ENCODE measurements around the gene MKRN2.

Gene MKRN2

DNA sequence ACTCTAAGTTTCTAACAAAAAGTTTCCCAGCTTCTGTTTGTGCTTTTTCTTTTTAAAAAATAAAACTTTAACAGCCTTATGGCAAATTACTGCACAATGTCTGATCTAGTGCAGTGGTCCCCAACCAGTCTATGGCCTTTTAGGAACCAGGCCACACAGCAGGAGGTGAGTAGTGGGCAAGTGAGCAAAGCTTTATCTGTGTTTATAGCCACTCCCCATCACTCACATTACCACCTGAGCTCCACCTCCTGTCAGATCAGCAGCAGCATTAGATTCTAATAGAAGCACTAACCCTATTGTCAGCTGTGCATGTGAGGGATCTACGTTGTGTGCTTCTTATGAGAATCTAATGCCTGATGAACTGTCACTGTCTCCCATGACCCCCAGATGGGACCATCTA, 5.6 kb downstream of the MKRN2 start:
- Mint-ChIP-seq H3K4me3 (peak overlapping the region in 1 of 3 experiments; percentile 26), H3K27me3 (ENCODE audit: low read depth) (no peaks in the 10 kb centered on the region), H3K9me3 (peaks cover 15% of the 10 kb centered on the region), H3K36me3 (ENCODE audit: low read depth) (peaks cover 25% of the 10 kb centered on the region), H3K27ac (peak overlapping the region; percentile 64 to 96 (median 85)), H3K4me1 (peaks cover 59% of the 10 kb centered on the region)
- TF ChIP-seq, protein P1, sequence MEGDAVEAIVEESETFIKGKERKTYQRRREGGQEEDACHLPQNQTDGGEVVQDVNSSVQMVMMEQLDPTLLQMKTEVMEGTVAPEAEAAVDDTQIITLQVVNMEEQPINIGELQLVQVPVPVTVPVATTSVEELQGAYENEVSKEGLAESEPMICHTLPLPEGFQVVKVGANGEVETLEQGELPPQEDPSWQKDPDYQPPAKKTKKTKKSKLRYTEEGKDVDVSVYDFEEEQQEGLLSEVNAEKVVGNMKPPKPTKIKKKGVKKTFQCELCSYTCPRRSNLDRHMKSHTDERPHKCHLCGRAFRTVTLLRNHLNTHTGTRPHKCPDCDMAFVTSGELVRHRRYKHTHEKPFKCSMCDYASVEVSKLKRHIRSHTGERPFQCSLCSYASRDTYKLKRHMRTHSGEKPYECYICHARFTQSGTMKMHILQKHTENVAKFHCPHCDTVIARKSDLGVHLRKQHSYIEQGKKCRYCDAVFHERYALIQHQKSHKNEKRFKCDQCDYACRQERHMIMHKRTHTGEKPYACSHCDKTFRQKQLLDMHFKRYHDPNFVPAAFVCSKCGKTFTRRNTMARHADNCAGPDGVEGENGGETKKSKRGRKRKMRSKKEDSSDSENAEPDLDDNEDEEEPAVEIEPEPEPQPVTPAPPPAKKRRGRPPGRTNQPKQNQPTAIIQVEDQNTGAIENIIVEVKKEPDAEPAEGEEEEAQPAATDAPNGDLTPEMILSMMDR (IDR thresholded peaks at IDR 0.05; ENCODE audit: unreplicated experiment in 3 of 3) = no peak

DNA sequence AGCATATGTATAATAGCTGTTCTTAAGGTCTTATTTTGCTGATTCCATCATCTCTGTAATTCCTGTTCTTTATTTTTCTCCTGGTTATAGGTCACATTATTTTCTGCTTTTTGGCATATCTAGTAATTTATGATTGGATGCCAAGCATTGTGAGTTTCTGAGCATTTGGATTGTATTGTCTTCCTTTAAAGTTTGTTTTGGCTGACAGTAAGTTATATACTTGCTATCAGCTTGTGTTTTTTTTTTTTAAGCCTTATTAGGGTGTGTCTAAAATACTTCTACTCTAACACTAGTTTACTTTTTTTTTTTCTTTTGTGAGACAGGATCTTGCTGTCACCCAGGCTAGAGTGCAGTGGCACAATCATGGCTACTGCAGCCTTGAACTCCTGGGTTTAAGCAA, 10.1 kb downstream of the MKRN2 start:
- Mint-ChIP-seq H3K27ac (no peak overlapping the region), H3K4me3 (no peak overlapping the region), H3K27me3 (ENCODE audit: low read depth) (no peaks in the 10 kb centered on the region), H3K4me1 (peaks cover 19% of the 10 kb centered on the region), H3K36me3 (ENCODE audit: low read depth) (peaks cover 66% of the 10 kb centered on the region), H3K9me3 (peaks cover 15% of the 10 kb centered on the region)
- TF ChIP-seq, protein P1 (IDR thresholded peaks at IDR 0.05; ENCODE audit: unreplicated experiment in 3 of 3) = no peak

DNA sequence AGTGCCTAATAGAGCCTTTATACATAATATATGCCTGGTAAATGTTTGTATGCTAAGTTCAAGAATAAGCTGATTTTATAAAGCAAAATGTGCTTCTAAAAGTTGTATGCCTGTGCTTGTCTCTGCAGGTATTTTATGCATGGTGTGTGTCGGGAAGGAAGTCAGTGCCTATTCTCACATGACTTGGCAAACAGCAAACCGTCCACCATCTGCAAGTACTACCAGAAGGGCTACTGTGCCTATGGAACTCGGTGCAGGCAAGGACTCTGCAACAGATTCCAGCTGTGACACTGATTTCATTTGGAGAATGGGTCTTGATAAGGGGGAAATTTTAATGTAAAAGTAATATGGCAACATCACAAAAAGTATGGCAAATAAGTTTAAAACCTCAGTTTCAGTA, 11.9 kb downstream of the MKRN2 start:
- Mint-ChIP-seq H3K4me3 (no peak overlapping the region), H3K4me1 (peaks cover 5% of the 10 kb centered on the region), H3K9me3 (peaks cover 15% of the 10 kb centered on the region), H3K27ac (peak overlapping the region in 1 of 3 experiments; percentile 41), H3K36me3 (ENCODE audit: low read depth) (peaks cover 76% of the 10 kb centered on the region), H3K27me3 (ENCODE audit: low read depth) (no peaks in the 10 kb centered on the region)
- TF ChIP-seq, protein P1 (IDR thresholded peaks at IDR 0.05; ENCODE audit: unreplicated experiment in 3 of 3) = no peak

DNA sequence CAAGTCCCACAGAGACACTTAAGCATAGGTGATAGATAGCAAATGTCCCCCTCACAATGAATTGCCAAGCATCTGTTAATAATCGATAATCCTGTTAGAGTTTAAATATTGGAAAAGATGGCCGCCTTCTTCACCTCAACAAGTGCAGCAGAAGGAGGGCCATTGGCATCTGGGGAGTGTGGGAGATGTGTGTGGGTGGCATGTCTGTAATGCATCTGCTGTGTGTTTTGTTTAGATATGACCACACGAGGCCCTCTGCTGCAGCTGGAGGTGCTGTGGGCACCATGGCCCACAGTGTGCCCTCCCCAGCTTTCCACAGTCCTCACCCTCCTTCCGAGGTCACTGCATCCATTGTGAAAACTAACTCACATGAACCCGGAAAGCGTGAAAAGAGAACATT, 12.9 kb downstream of the MKRN2 start:
- peaks cover under 1% of the 10 kb centered on the region for H3K4me1 Mint-ChIP-seq
- peaks cover 80% of the 10 kb centered on the region for H3K36me3 Mint-ChIP-seq (ENCODE audit: low read depth)
- no peaks in the 10 kb centered on the region for H3K27me3 Mint-ChIP-seq (ENCODE audit: low read depth)
- peaks cover 13% of the 10 kb centered on the region for H3K9me3 Mint-ChIP-seq
- peak overlapping the region in 2 of 3 experiments; percentile 16 to 74 for H3K27ac Mint-ChIP-seq
- TF ChIP-seq, protein P1 (IDR thresholded peaks at IDR 0.05; ENCODE audit: unreplicated experiment in 3 of 3) = no peak
- H3K4me3 Mint-ChIP-seq = no peak overlapping the region

DNA sequence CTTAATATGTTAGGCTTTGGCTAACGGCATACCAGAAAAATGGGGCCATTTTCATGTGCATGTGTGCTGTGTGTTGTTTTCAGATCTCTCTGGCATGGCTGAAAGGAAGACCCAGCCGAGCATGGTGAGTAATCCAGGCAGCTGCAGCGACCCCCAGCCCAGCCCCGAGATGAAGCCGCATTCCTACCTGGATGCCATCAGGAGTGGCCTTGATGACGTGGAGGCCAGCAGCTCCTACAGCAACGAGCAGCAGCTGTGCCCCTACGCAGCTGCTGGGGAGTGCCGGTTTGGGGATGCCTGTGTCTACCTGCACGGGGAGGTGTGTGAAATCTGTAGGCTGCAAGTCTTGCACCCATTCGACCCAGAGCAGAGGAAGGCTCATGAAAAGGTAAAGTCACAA, 15.1 kb downstream of the MKRN2 start:
- Mint-ChIP-seq H3K27ac (no peak overlapping the region), H3K4me1 (no peaks in the 10 kb centered on the region), H3K9me3 (peaks cover under 1% of the 10 kb centered on the region), H3K36me3 (ENCODE audit: low read depth) (peaks cover 85% of the 10 kb centered on the region), H3K4me3 (no peak overlapping the region), H3K27me3 (ENCODE audit: low read depth) (no peaks in the 10 kb centered on the region)
- TF ChIP-seq, protein P1 (IDR thresholded peaks at IDR 0.05; ENCODE audit: unreplicated experiment in 3 of 3) = no peak

DNA sequence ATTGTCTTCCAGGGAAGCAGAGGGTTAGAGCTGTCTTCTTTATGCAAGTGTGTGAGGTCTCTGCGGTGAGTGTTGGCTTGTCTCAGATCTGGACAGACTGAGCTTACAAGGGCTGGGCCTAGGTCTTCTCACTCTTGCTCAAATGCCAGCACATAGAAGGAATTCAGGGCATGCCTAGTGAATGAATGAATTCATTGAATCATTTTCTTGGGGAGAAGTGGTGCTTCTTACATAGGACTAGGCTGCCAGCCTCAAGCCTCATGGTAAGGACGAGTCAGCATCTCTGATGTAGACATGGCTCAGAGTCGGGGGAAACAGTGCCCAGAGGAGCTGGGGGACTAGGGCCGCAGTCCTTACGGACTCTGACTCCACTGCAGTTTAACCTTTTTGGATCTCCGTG, 17.2 kb downstream of the MKRN2 start:
- H3K36me3 Mint-ChIP-seq (ENCODE audit: low read depth) = peaks cover 87% of the 10 kb centered on the region
- no peak overlapping the region for H3K27ac Mint-ChIP-seq
- no peak overlapping the region for H3K4me3 Mint-ChIP-seq
- H3K4me1 Mint-ChIP-seq = no peaks in the 10 kb centered on the region
- H3K9me3 Mint-ChIP-seq = no peaks in the 10 kb centered on the region
- no peaks in the 10 kb centered on the region for H3K27me3 Mint-ChIP-seq (ENCODE audit: low read depth)
- TF ChIP-seq, protein P1 (IDR thresholded peaks at IDR 0.05; ENCODE audit: unreplicated experiment in 3 of 3) = no peak
